LNCaP clone FGC (cell line): ENCODE measurements around the gene TENT4B.

Source experiments
- DNase-seq: peaks from one replicate; pipeline ENCODE4 v3.0.0-alpha.2; 2011; ENCODE audit warnings: low read depth
- H3K4me3 ChIP-seq: 2 replicates; pipeline ENCODE4 v1.5.1; 2011; ENCODE audit warnings: mild to moderate bottlenecking, low read depth, low read length, control low read depth
- TF ChIP-seq, protein P1 (sequence below): IDR thresholded peaks from 2 replicates; pipeline ENCODE4 v1.5.1; 2012; ENCODE audit warnings: mild to moderate bottlenecking; ENCODE audit not compliant: control insufficient read depth, insufficient read depth; ENCODE audit errors: extremely low read depth

Gene TENT4B

DNA sequence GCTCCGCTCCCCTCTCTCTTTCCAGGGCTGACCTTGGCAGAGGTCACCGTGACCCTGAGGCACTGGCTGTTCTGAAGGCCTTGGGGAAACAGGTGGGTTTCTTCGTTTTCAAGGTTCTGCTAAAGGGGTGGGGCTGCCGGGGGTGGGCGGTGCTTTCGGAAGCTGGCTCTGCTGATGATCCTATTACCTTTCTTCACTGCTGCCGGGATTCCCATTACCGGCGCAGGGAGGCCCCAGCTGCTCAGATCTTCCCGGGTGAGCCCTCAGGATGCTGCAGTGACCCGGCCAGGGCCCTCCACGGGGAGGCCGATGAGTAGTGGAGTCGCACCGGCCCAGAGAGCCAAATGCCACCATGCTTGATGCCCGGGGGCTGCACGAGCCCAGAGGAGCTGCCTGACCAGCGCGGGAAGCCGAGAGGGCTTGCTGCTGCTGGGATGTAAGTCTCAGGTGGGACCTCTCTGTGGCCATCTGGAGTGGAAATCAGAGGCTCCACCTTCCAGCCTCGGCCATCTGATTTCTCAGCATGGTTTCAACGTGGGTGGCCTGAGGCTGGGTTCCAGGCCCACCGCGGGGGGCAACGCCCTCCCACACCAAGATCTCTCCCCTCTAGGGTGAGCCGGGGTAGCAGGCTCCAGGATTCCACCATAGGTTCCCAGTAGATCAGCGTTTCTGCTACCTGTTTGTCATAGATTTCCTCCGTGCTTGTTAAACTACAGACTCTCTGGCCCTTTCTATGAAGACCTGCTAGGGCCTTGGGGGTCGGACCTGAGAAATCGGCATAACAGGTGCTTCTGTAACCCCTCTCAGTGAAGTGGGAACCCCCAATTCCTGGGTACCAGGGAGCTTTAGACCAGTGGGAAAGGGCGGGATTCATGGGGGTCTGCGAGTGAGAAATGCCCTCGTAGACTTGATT, 91.7 kb downstream of the TENT4B start:
- DNase-seq = no peak
- no peak overlapping the region for H3K4me3 ChIP-seq
- TF ChIP-seq, protein P1, sequence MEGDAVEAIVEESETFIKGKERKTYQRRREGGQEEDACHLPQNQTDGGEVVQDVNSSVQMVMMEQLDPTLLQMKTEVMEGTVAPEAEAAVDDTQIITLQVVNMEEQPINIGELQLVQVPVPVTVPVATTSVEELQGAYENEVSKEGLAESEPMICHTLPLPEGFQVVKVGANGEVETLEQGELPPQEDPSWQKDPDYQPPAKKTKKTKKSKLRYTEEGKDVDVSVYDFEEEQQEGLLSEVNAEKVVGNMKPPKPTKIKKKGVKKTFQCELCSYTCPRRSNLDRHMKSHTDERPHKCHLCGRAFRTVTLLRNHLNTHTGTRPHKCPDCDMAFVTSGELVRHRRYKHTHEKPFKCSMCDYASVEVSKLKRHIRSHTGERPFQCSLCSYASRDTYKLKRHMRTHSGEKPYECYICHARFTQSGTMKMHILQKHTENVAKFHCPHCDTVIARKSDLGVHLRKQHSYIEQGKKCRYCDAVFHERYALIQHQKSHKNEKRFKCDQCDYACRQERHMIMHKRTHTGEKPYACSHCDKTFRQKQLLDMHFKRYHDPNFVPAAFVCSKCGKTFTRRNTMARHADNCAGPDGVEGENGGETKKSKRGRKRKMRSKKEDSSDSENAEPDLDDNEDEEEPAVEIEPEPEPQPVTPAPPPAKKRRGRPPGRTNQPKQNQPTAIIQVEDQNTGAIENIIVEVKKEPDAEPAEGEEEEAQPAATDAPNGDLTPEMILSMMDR = no peak

DNA sequence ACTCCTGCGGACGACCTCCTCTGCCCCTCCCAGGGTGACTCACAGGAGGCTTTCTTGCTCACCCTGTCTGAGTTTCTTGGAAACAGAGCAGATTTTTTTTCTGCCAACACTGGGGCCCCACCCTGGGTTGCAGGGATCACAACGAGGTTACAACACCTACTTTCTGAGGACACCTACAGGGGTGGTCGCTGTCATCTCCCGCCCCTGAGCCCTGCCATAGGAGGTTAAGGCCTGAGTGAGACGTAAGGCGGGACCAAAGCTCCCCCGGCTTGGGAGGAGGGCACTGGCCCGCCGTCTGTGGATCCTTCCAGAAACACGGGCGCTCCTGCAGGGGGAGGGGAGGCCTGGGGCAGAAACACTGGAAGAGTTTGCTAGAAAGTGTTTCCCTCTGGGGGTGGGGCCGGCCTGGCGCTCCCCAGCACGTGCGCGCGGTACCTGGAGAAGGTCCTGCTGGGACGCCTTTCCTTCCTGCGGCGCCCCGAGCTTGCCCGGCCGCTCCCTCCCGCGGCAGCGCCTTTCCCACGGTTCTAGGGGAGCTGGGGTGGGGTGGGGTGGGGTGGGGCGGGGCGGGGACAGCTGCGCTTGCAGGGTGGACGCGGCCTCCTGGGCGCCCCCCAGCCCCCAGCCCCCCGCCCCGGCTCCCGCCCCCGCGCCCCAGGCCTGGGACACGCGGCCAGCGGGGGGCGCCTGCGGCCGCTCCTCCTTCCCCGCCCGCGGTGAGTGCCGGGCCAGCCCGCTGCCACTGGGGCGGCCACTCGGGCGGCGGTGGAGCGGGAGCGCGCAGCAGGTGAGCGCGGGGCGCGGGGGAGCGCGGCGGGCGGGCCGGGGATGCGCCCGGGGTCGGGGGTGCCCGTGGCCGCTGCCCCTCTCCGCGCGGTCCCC, 92.6 kb downstream of the TENT4B start:
- peak overlapping the region; percentile 49 for H3K4me3 ChIP-seq
- DNase-seq = no peak
- TF ChIP-seq, protein P1 = peak; percentile 49

DNA sequence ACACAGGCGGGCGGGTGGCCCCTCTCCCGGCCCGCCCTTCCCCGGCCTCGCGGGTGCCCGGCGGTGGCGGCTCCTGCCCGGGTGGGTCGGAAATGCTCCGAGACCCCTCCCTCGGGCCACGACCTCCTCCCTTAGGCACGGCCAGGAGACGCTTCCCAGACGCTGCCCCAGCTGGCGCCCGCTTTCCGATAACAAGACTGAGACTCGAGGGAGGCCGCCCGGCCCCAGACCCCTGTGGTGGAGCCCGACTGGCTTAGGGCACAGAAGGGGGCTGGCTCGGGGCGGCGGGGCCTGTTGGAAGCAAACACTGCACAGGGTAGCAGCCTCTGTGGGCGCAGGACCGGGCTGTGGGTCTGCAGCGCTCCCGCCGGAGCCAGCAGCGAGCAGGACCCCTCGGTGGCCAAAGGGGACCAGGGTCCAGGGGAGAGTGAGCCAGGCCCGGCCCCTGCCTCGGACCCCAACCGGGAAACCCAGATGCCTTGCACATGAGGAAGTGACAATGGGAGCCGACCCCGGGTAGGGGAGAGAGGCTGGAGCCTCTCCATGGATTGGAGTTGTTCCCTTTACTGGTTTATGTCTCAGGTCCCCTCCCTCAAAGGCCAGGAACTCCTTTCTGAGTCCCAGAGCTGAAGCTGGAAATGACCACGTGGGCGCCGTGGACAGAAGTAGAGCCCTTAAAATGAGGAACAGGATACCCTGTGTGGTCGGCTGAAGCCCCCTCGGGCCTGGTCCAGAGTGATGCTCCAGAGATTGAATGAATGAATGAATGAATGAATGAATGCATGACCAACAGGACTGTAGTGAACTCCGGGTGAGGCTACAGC, 93.4 kb downstream of the TENT4B start:
- TF ChIP-seq, protein P1 = no peak
- H3K4me3 ChIP-seq = peak overlapping the region; percentile 48
- no peak for DNase-seq

DNA sequence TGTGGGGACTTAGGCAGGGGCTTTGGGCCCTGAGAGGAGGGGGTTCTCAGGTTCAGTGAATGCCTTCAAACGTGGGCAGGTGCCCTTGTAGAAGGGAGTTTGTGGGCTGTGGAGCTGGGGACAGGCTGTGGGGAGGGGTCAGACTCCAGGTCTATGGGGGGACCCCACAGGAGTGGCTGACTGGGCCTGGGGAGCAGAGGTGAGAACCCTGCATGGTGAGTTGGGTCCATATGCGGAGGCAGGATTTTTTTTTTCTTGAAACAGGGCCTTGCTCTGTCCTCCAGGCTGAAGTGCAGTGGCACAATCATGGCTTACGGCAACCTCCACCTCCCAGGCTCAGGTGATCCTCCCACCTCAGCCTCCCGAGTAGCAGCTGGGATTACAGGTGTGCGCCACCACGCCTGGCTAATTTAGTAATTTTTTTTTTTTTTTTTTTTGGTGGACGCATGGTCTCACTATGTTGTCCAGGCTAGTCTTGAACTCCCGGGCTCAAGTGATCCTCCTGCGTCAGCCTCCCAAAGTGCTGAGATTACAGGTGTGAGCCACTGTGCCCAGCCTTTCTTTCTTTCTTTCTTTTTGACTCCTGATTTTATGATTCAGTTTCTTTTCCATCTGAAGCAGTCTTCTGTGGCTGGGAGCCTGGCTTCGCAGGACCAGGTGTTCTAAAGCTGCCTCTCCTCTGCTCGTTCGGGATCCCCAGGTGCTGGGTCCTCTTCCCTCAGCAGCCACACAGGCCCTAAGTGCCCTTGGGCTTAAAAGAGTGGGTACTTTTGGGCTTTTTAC, 94.2 kb downstream of the TENT4B start:
- no peak overlapping the region for H3K4me3 ChIP-seq
- DNase-seq = no peak
- TF ChIP-seq, protein P1 = no peak

DNA sequence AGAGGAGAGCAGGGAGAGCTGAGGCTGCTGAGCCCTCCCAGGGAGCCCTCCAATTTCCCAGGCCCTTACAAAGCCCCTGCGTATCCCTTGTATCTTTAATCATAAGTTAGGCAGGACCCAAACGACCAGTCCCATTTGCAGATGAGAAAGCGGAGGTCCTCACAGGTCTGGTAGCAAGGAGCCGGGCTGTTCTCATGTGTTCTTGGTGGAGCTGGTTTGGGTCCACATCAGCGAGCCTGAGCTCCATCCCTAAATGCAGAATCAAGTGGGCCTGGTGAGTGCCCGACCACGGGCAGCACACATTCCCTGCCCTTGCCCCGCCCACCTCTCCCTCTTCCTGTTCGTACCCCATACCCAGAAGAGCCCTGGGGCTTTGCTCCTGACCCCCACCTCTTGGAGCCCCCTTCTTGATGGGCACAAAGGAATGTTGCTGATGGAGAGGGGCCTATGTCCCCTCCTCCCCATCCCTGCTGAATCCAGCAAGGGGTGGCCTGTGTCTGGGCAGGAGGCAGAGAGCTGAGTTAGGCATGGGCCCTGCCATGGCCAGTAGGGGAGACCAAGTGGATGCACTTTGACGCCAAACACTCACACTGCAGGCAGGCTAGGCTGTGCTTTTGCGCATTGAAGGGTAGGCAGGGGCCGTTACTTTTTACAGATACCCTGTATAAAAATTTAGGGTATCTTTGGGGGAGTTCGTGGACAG, 95.0 kb downstream of the TENT4B start:
- TF ChIP-seq, protein P1 = no peak
- no peak for DNase-seq
- no peak overlapping the region for H3K4me3 ChIP-seq

DNA sequence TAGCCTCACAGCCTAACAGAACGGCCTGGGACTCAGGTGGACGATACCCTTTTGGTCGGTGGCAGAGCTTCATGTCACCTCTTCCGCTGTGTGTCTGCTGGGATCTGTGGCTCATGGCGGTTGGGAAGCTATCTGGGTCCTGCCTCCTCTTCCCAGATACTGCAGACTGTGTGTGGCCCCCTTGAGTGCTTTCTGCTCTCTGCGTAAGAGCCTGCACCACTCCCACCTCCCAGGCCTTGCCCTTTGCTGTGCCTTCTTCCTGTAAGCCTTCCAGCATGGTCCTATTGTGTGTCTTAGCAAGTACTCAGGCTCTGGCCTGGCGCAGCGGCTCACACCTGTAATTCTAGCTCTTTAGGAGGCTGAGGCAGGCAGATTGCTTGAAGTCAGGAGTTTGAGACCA, 95.7 kb downstream of the TENT4B start:
- DNase-seq = no peak
- TF ChIP-seq, protein P1 = no peak

More for the DNA sequence above, 95.7 kb downstream of the TENT4B start:
- H3K4me3 ChIP-seq = no peak overlapping the region
